Stimulated activated effector memory CD8-positive, alpha-beta T cell treated with anti-CD3 and anti-CD28 coated beads, Interleukin-12 subunit alpha, Interleukin-12 subunit beta, amount 100 ng/mL, for 72 hours (primary cell): ENCODE measurements around the gene DNAH2.
"Not testable (repeated sequence)": the region's sequence is repeated elsewhere in the genome, so short reads cannot be mapped to it uniquely, and the experiment has no call there.

Experiments
- ATAC-seq: fragments of 150-1000 bp; cut with Tn5 transposase; 2 replicates; pipeline ENCODE4 v1.10.0; 2021
- DNase-seq, 2 donors: peaks; one replicate each; pipeline ENCODE4 v3.0.0; 2021 to 2022; ENCODE audit warnings: low spot score in 2 of 2
- H3K27ac Mint-ChIP-seq: one replicate; pipeline ENCODE4 v1.8.0; 2022; ENCODE audit warnings: mild to moderate bottlenecking, mixed read lengths
- H3K36me3 Mint-ChIP-seq: one replicate; pipeline ENCODE4 v1.8.0; 2022; ENCODE audit warnings: mild to moderate bottlenecking, mixed read lengths
- H3K4me1 Mint-ChIP-seq: one replicate; pipeline ENCODE4 v1.8.0; 2022; ENCODE audit warnings: mixed read lengths
- H3K4me3 Mint-ChIP-seq: one replicate; pipeline ENCODE4 v1.8.0; 2022; ENCODE audit warnings: mild to moderate bottlenecking, mixed read lengths
- H3K9me3 Mint-ChIP-seq: one replicate; pipeline ENCODE4 v1.8.0; 2022; ENCODE audit warnings: mixed read lengths

DNAH2 gene

DNA sequence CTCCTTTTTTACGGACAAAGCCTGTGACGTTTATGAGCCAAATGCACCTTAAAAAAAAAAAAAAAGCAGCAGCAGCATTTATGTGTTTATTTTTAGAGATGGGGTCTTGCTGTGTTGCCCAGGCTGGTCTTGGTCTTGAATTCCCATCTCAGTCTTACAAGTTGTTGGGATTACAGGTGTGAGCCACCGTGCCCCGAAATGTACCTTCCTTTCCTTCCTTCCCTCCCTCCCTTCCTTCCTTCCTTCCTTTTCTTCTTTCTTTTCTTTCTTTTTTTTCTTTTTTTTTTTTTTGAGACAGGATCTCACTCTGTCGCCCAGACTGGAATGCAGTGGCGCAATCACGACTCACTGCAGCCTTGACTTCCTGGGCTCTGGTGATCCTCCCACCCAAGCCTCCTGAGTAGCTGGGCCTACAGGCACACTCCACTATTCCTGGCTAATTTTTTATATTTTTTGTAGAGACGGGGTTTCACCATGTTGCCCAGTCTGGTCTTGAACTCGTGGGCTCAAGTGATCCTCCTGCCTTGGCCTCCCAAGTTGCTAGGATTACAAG lies 92.3 kb downstream of the DNAH2 start:
- H3K9me3 Mint-ChIP-seq, ATAC-seq, H3K4me3 Mint-ChIP-seq, H3K36me3 Mint-ChIP-seq, H3K4me1 Mint-ChIP-seq, DNase-seq, H3K27ac Mint-ChIP-seq: not testable (repeated sequence)

DNA sequence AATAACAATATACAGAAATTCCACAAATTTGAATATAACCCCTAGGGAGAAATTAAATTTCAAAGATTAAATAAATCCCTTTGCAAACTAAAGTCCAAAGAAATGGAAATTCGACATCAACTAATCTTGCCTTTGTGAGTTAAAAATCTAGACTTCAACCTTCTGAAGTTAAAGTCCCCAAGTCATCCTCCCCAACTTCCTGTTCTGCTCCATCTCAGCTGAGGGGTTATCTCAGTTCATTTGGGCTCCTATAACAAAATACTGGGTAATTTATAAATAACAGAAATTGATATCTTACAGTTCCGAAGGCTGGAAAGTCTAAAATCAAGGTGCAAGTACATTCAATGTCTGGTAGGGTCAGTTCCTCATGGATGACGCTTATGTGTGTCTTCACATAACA lies 93.7 kb downstream of the DNAH2 start:
- Mint-ChIP-seq H3K27ac (no peak overlapping the region), H3K4me1 (no peaks in the 10 kb centered on the region), H3K4me3 (no peak overlapping the region), H3K9me3 (no peaks in the 10 kb centered on the region), H3K36me3 (no peaks in the 10 kb centered on the region)
- ATAC-seq, result no peak
- no peak for DNase-seq

DNA sequence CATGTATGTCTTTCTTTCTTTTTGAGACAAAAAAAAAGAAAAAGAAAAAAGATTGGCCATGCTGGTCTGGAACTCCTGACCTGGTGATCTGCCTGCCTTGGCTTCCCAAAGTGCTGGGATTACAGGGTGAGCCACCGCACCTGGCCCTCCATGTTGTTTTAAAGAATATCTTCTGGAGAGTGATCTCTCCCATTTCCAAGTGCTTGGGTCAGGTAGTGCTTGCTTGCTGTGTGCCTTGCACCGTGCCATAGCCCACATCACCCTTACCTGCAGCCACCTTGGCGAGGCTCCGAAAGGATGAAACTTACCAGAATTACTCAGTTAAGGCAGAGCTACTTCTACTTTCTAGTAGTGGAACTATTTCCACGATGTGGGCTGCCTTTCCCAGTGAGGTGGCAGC lies 97.4 kb downstream of the DNAH2 start:
- H3K36me3 Mint-ChIP-seq, result no peaks in the 10 kb centered on the region
- H3K9me3 Mint-ChIP-seq, result no peaks in the 10 kb centered on the region
- no peak overlapping the region for H3K27ac Mint-ChIP-seq
- DNase-seq (no peak), ATAC-seq (no peak)
- H3K4me1 Mint-ChIP-seq, result no peaks in the 10 kb centered on the region
- H3K4me3 Mint-ChIP-seq, result no peak overlapping the region

DNA sequence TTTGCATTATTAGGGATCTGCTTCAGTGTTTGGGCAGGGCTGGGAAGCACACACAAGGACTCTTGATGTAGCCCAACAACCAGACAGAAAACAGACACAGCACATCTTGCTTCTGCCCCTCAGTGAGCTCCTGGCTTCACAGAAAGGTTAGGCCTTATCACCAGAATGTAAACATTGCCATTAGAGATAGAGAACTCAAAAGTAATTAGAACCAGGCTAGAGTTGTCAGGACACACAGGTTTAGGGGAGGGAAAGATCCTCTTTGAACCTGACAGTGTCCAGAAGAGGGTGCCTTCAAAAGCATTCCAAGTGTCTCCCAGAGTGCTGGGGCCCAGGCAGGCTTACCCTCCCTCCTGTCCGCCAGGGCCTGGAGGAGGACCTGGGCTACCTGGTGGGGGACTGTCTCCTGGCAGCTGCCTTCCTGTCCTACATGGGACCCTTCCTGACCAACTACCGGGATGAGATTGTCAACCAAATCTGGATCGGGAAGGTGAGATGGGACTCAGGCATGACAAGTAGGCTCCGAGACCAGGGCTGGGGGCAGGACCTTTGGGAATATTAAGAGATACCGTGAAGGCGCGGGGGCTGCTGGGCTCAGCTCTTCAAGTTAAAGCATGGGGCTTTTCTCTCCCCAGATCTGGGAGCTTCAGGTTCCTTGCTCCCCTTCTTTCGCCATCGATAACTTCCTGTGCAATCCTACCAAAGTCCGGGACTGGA lies 99.5 kb downstream of the DNAH2 start:
- Mint-ChIP-seq H3K4me1 (no peaks in the 10 kb centered on the region), H3K36me3 (no peaks in the 10 kb centered on the region), H3K9me3 (no peaks in the 10 kb centered on the region), H3K4me3 (no peak overlapping the region), H3K27ac (peak overlapping the region; percentile 20)
- DNase-seq, result no peak
- ATAC-seq, result no peak

DNA sequence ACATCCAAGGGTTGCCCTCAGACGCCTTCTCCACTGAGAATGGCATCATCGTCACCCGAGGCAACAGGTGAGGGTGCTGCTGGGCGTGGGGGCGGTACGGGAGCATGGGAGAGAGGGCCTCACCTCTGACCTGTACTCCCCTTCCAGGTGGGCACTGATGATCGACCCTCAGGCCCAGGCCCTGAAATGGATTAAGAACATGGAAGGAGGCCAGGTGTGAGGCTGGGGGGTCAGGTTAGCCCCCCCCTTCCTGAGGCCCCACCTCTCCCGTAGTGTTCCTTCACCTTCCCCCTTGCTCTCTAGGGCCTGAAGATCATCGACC lies 100.1 kb downstream of the DNAH2 start:
- DNase-seq (no peak), ATAC-seq (no peak)
- Mint-ChIP-seq H3K4me3 (no peak overlapping the region), H3K4me1 (no peaks in the 10 kb centered on the region), H3K27ac (no peak overlapping the region), H3K9me3 (no peaks in the 10 kb centered on the region), H3K36me3 (no peaks in the 10 kb centered on the region)

DNA sequence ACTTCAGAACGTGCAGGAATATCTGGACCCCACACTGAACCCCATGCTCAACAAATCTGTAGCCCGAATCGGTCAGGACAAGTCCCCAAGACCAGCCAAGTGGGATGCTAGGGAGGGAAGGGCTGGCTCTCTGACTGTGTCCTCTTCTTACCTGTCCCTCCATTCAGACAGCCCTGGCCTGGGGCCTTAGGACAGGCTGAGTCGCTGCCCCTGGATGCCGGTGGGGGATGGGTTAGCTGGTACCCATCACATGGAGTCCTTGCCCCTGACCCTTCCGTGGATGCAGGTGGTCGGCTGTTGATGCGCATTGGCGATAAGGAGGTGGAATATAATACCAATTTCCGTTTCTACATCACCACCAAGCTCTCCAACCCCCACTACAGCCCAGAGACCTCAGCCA lies 100.5 kb downstream of the DNAH2 start:
- no peaks in the 10 kb centered on the region for H3K4me1 Mint-ChIP-seq
- no peak overlapping the region for H3K27ac Mint-ChIP-seq
- H3K36me3 Mint-ChIP-seq, result no peaks in the 10 kb centered on the region
- H3K9me3 Mint-ChIP-seq, result no peaks in the 10 kb centered on the region
- ATAC-seq (no peak), DNase-seq (no peak)
- no peak overlapping the region for H3K4me3 Mint-ChIP-seq

DNA sequence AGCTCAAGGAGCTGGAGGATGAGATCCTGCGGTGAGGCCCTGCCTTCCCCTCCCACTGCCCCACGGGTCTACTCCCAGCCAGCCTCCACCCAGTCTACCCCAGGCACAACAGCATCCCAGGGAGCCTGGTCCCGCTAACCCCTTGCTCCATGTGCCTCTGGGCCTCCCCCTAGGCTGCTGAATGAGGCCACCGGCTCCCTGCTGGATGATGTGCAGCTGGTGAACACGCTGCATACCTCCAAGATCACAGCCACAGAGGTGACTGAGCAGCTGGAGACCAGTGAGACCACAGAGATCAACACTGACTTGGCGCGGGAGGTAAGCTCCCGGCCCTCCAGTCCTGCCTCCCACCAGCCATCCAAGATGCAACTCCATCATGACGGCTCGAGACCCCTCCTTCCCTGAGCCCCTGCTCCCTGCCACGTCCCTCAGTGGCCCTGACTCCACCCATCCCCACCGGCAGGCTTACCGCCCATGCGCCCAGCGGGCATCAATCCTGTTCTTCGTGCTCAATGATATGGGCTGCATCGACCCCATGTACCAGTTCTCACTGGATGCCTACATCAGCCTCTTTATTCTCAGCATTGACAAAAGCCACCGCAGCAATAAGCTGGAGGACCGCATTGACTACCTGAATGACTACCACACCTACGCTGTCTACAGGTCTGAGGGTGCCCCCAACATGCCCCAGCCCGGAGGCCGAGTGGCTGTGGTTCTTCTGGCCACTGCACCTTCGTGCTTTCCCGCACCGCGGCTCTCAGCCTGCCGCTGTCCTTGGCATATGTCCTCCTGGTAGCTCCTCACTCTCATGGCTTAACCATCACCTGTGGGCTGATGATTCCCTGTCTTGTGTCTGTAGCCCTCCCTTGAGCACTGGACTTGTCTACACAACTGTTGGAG lies 101.5 kb downstream of the DNAH2 start:
- ATAC-seq (no peak), DNase-seq (no peak)
- H3K9me3 Mint-ChIP-seq, result no peaks in the 10 kb centered on the region
- H3K27ac Mint-ChIP-seq, result peak overlapping the region; percentile 76
- no peaks in the 10 kb centered on the region for H3K4me1 Mint-ChIP-seq
- no peak overlapping the region for H3K4me3 Mint-ChIP-seq
- H3K36me3 Mint-ChIP-seq, result no peaks in the 10 kb centered on the region

DNA sequence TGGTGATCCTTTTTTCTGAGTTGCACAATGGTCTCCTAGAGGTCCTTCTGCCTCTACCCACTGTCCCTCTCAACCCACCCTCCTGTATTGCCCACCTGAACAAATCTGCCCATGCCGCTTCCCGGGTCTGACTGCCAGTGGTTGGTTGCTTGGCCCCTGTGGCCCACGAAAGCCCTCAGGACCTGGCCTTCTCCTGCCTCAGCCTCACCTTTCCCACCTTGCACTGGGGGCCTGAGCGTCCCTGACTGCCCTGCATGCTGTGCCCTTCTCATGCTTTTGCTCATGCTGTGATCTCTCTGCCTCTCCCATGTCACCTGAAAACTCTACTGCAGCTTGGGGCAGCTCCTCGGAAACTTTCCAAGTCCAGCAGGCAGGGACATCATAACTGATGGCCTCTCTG lies 102.7 kb downstream of the DNAH2 start:
- no peak for ATAC-seq
- Mint-ChIP-seq H3K4me1 (peaks cover 3% of the 10 kb centered on the region), H3K9me3 (no peaks in the 10 kb centered on the region), H3K4me3 (no peak overlapping the region), H3K27ac (peak overlapping the region; percentile 24), H3K36me3 (no peaks in the 10 kb centered on the region)
- no peak for DNase-seq

DNA sequence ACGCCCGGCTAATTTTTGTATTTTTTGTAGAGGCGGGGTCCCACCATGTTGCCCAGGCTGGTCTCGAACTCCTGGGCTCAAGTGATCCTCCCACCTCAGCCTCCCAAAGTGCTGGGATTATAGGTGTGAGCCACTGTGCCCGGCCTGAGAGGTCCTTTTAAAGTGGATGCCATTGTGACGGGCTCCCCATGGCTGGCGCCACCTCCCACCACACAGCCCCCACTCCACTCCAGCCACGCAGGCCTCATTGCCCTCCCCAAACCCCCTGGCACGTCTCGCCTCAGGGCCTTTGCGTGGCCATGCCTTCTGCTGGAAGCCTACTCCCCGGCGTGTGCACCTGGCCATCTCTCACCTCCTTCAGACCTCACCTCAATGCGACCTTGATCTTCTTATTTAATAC lies 104.6 kb downstream of the DNAH2 start:
- Mint-ChIP-seq H3K36me3 (no peaks in the 10 kb centered on the region), H3K27ac (peak overlapping the region; percentile 3), H3K4me1 (peaks cover 4% of the 10 kb centered on the region), H3K9me3 (no peaks in the 10 kb centered on the region), H3K4me3 (no peak overlapping the region)
- ATAC-seq (no peak), DNase-seq (no peak)

DNA sequence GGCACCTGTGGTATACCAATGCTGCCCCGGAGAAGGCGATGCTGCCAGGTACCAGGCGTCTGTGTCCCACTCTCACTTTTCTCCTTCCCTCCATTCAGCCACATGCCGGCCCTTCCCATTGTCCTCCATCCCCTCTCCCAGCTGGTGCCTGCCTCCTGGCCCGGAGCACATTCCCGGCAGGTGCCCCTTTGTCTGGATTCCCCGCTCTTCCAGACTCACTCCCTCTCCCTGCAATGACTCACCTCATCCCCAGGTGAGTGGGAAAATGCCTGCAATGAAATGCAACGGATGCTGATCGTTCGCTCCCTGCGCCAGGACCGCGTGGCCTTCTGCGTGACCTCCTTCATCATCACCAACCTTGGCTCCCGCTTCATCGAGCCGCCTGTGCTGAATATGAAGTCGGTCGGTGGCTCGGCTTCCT lies 106.0 kb downstream of the DNAH2 start:
- Mint-ChIP-seq H3K9me3 (no peaks in the 10 kb centered on the region), H3K4me3 (no peak overlapping the region)
- ATAC-seq, result no peak

DNA sequence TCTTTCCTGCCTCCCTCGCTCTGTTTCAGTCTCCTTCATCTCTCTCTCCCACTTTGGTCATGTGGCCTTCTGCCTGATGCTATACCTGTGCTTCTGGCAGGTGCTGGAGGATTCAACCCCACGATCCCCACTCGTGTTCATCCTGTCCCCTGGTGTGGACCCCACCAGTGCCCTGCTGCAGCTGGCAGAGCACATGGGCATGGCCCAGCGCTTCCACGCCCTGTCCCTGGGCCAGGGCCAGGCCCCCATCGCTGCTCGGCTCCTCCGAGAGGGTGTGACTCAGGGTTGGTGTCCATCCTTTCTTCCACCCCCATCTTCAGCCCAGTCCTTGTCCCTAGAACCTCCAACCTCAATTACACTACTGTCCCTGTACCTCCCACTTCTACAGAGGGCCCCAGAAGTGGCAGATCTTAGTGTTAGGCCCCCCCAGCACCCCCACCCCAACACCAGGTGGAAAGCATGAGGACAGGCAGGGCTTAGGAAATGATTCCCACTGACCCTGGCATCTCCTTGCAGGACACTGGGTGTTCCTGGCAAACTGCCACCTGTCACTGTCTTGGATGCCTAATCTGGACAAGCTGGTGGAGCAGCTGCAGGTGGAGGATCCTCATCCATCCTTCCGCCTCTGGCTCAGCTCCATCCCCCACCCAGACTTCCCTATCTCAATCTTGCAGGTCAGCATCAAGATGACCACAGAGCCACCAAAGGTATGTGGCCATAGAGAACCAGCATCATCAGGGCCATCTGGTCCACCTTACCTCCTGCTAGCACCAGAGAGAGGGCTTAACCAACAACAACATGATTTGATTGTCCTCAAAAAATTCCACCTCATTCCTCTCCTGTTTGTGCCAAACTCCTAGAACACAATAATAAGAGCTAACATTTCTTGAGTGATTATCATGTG lies 106.7 kb downstream of the DNAH2 start:
- ATAC-seq (no peak), DNase-seq (no peak)
- no peaks in the 10 kb centered on the region for H3K36me3 Mint-ChIP-seq
- H3K4me3 Mint-ChIP-seq, result no peak overlapping the region
- H3K27ac Mint-ChIP-seq, result peak overlapping the region; percentile 39
- no peaks in the 10 kb centered on the region for H3K9me3 Mint-ChIP-seq
- H3K4me1 Mint-ChIP-seq, result peaks cover 4% of the 10 kb centered on the region

More for the DNA sequence above, 106.0 kb downstream of the DNAH2 start:
- DNase-seq, result no peak
- peak overlapping the region; percentile 39 for H3K27ac Mint-ChIP-seq
- peaks cover 4% of the 10 kb centered on the region for H3K4me1 Mint-ChIP-seq
- no peaks in the 10 kb centered on the region for H3K36me3 Mint-ChIP-seq

DNA sequence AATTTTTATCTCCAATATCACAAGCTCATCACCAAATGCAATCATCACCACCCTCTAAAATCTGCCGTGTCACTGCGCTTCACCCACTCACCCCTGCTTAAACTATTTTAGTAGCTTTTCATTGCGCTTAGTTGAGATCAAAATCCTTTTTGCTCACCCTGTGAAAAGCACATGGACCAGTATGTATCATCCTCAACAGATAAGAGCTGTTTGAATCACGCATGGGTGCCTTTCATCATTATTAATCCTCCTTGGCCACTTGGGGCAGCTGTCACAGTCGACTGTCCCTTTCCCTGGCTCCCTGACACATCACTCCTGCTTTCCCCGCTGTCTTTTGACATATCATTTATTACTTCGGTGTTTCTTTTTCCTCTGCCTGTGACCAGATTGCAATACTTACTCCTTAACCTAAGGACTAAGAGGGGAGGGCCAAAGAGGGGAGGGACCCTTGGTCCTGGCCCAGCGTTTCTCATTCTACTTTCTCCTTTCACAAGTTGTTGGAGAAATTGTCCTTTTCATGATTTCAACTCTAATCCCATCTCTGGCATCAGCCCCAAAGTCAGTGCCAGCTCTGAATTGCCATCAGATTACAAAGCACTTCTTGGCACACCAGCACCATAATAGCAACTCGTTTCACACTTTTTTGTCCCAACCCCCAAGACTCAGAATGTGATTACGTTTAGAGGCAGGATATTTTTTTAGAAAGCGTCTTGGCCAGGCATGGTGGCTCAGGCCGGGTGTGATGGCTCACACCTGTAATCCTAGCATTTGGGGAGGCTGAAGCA lies 107.9 kb downstream of the DNAH2 start:
- DNase-seq (no peak), ATAC-seq (peak; percentile 51)
- Mint-ChIP-seq H3K4me3 (no peak overlapping the region), H3K27ac (no peak overlapping the region), H3K36me3 (no peaks in the 10 kb centered on the region), H3K9me3 (no peaks in the 10 kb centered on the region), H3K4me1 (peaks cover 4% of the 10 kb centered on the region)

DNA sequence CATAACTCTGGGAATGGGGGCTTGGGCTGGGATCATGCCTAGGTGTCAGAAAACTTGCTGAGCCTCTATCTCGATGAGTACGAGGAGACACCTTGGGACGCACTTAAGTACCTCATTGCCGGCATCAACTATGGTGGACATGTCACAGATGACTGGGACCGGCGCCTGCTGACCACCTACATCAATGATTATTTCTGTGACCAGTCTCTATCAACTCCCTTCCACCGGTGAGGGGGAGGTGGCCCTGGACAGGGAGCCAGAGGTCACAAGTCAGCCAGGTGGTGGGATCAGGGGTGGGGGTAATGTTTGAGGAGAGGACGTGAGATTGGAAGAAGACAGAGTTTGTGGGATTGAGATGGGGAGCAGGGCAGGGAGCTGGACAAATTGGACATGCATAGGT lies 113.1 kb downstream of the DNAH2 start:
- no peak overlapping the region for H3K27ac Mint-ChIP-seq
- H3K4me3 Mint-ChIP-seq, result no peak overlapping the region
- peaks cover 18% of the 10 kb centered on the region for H3K36me3 Mint-ChIP-seq
- DNase-seq (no peak), ATAC-seq (no peak)
- H3K4me1 Mint-ChIP-seq, result peaks cover 23% of the 10 kb centered on the region
- H3K9me3 Mint-ChIP-seq, result no peaks in the 10 kb centered on the region

DNA sequence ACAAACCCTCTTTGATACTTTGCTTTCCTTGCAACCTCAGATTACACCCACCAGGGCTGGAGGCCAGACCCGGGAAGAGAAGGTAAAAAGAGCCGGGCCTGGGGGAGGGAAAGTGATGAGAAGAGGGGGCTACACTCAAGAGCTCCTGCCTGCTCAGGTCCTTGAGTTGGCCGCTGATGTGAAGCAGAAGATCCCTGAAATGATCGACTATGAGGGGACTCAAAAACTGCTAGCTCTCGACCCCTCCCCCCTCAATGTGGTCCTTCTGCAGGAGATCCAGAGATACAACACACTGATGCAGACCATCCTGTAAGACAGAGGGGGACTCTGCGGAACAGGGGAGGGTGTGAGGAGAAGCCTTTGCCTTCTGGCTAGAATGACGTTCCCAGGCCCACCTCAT lies 113.7 kb downstream of the DNAH2 start:
- Mint-ChIP-seq H3K4me1 (peaks cover 28% of the 10 kb centered on the region), H3K36me3 (peaks cover 23% of the 10 kb centered on the region), H3K4me3 (no peak overlapping the region), H3K9me3 (no peaks in the 10 kb centered on the region), H3K27ac (no peak overlapping the region)
- no peak for ATAC-seq
- DNase-seq, result no peak
